HG02938 (cell line): ENCODE results near the gene KRTAP10-11.

Experiments used
- ATAC-seq: cut with Tn5 transposase; IDR thresholded peaks from one replicate; pipeline ENCODE4 v1.9.1; 2021; ENCODE audit warnings: mild to moderate bottlenecking, moderate library complexity; ENCODE audit not compliant: unreplicated experiment

Gene KRTAP10-11

GRCh38 chr21:44692798-44693512 lies 46.7 kb downstream of the KRTAP10-11 start:
- ATAC-seq: no peak

DNA sequence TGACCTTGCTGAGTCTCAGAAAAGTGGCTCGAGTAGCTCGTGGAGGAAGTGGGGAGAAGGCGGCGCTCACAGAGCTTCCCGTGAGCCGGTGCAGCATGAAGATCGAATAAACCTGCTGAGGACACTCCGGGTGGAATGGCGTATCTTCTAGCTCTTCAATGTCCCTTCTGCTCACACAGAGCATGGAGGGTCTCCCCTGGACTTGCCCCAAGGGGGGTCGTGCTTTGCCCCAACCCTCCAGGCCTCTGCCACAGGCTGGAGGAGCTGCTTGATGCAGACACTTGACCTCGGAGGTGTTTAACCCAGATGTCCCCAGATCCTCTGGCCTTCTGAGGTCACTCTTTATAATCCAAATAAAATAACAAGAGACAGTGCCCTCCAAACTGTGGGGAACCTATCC lies 48.6 kb downstream of the KRTAP10-11 start:
- ATAC-seq: no peak

DNA sequence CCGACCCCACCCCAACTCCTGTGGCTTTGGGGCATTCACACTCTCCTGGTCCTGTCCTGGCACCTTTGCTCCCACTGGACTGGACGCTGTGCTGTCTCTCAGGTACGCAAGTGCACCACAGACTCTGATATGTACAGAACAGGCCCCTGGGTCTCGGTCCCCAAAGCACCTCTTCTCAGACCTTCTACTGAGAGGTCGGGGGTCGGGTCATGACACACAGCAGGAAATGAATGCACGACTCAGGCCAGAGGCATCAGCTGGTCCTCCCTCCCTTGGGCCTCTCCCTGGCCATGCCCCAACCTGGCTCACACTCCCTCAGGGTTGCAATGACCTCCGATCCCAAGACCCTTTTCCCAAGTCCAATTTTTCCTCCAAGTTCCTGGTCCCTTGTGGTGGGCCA lies 49.0 kb downstream of the KRTAP10-11 start:
- ATAC-seq: no peak

DNA sequence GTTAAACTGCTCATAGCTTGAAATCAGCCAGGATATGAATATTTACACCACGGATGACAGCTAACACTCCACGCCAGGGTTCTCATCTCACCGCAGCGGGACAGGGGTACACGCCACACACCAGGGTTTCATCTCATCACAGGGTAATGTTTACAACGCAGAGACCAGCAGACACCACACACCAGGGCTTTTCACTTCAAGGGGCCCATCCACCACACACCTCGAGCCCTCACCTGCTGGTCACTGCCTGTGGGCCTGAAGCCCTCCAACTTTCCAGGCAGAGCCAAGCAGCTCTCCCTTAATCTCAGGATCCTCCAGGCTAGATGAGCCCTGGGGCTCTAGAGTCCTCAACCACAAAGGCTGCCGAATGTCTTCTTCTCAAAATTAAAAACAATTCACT lies 49.4 kb downstream of the KRTAP10-11 start:
- ATAC-seq: no peak

DNA sequence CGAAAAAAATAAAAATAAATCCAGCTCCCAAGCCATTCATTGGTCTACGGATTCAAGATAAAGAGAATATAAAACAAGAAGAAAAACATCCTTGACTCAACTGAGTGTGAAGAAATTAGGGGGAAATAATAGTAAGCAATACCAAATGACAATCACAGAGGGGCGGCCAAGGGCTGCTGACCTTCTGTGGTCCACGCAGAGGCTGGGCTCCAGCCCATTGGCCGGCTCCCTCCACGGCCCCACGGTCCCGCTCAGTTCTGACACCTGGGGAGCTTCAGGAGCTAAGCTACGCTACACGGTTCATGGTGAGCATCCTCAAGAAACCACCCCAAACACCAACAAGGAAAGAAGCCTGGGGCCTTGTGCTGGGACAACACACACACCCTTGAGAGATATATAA lies 50.4 kb downstream of the KRTAP10-11 start:
- ATAC-seq: no peak
